Measurements from ENCODE around the gene F13B.

The F13B gene

DNA sequence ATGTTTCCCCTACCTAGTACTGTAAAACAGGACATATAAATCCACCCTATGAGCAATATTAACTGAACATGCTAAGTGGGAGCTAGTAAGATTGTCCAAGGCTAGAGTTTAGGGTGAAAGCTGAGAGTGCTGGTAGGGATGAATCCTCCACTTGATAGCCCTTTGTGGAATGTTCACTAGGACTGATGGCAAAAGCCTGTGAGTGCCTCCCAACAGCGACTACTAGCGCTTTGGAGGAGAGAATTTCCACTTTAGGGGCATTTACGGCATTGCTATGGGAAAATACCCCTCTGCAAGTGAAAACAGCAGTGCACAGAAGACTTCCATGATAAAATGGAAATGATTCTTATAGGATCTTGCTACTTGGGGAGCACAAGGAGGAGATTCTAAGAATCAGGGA lies 53.8 kb downstream of the F13B start:
- Histone ChIP-seq H3K27ac (replicated peaks; ENCODE audit: low read length) (no peak overlapping the region), H3K4me1 (ENCODE audit: control insufficient read depth in 2 of 2, insufficient read depth in 1 of 2, low read depth in 1 of 2, low read length in 2 of 2) (no peaks in the 10 kb centered on the region), H4K91ac (ENCODE audit: low read depth, low read length, poor library complexity) (no peak overlapping the region), H2AFZ (ENCODE audit: low read length) (no peak overlapping the region), H2BK15ac (ENCODE audit: low read length) (no peak overlapping the region), H3K4me2 (ENCODE audit: insufficient read depth, low read length, poor library complexity, severe bottlenecking) (no peak overlapping the region), H4K8ac (ENCODE audit: low read depth, low read length) (no peak overlapping the region), H2BK12ac (ENCODE audit: low read length) (no peak overlapping the region), H3K4ac (ENCODE audit: low read length) (no peak overlapping the region), H3K14ac (ENCODE audit: low read length) (no peak overlapping the region), H2AK5ac (ENCODE audit: low read depth, low read length) (no peak overlapping the region), H3K36me3 (replicated peaks in 1 of 2; ENCODE audit: control insufficient read depth in 2 of 2, insufficient read depth in 2 of 2, low read length in 2 of 2) (no peaks in the 10 kb centered on the region), H2BK120ac (ENCODE audit: low read depth, low read length) (no peak overlapping the region), H3K27me3 (ENCODE audit: control insufficient read depth in 3 of 3, insufficient read depth in 3 of 3, low read depth in 1 of 3, low read length in 3 of 3) (no peaks in the 10 kb centered on the region), H3K4me3 (ENCODE audit: low read length in 2 of 2) (no peak overlapping the region), H3K18ac (ENCODE audit: low read length) (no peak overlapping the region), H3K9me3 (replicated peaks in 1 of 2; ENCODE audit: control insufficient read depth in 2 of 2, insufficient read depth in 1 of 2, low read depth in 1 of 2, low read length in 2 of 2) (peaks cover 0 to 4% of the 10 kb centered on the region in 2 donors), H3K79me1 (ENCODE audit: low read depth, low read length) (no peaks in the 10 kb centered on the region), H3K9ac (ENCODE audit: low read depth, low read length, poor library complexity) (no peak overlapping the region), H2BK5ac (ENCODE audit: low read length) (no peak overlapping the region), H3K23ac (ENCODE audit: low read depth, low read length, poor library complexity) (no peak overlapping the region)
- WGBS, 2 donors (ENCODE audit: extremely low coverage in 2 of 2, insufficient read length in 2 of 2, insufficient replicate concordance in 1 of 2) = no CpG with 5 or more reads among the region's 3 CpGs
- DNase-seq (ENCODE audit: low spot score) = no peak

- Histone ChIP-seq H2BK120ac (ENCODE audit: low read depth, low read length) (no peak overlapping the region), H2AFZ (ENCODE audit: low read length) (no peak overlapping the region), H3K4ac (ENCODE audit: low read length) (no peak overlapping the region), H4K8ac (ENCODE audit: low read depth, low read length) (no peak overlapping the region), H3K9me3 (replicated peaks in 1 of 2; ENCODE audit: control insufficient read depth in 2 of 2, insufficient read depth in 1 of 2, low read depth in 1 of 2, low read length in 2 of 2) (peaks cover 0 to 4% of the 10 kb centered on the region in 2 donors), H2AK5ac (ENCODE audit: low read depth, low read length) (no peak overlapping the region), H3K14ac (ENCODE audit: low read length) (no peak overlapping the region), H3K18ac (ENCODE audit: low read length) (no peak overlapping the region), H3K36me3 (replicated peaks in 1 of 2; ENCODE audit: control insufficient read depth in 2 of 2, insufficient read depth in 2 of 2, low read length in 2 of 2) (no peaks in the 10 kb centered on the region), H3K27me3 (ENCODE audit: control insufficient read depth in 3 of 3, insufficient read depth in 3 of 3, low read depth in 1 of 3, low read length in 3 of 3) (no peaks in the 10 kb centered on the region), H2BK12ac (ENCODE audit: low read length) (no peak overlapping the region), H4K91ac (ENCODE audit: low read depth, low read length, poor library complexity) (no peak overlapping the region), H3K4me1 (ENCODE audit: control insufficient read depth in 2 of 2, insufficient read depth in 1 of 2, low read depth in 1 of 2, low read length in 2 of 2) (no peaks in the 10 kb centered on the region), H3K4me2 (ENCODE audit: insufficient read depth, low read length, poor library complexity, severe bottlenecking) (no peak overlapping the region), H3K23ac (ENCODE audit: low read depth, low read length, poor library complexity) (no peak overlapping the region), H3K27ac (replicated peaks; ENCODE audit: low read length) (no peak overlapping the region), H3K79me1 (ENCODE audit: low read depth, low read length) (no peaks in the 10 kb centered on the region), H3K9ac (ENCODE audit: low read depth, low read length, poor library complexity) (no peak overlapping the region), H2BK5ac (ENCODE audit: low read length) (no peak overlapping the region), H3K4me3 (ENCODE audit: low read length in 2 of 2) (no peak overlapping the region), H2BK15ac (ENCODE audit: low read length) (no peak overlapping the region)
- no CpG with 5 or more reads among the region's 1 CpG for WGBS, 2 donors (ENCODE audit: extremely low coverage in 2 of 2, insufficient read length in 2 of 2, insufficient replicate concordance in 1 of 2)
- no peak for DNase-seq (ENCODE audit: low spot score)
Observed at GRCh38 chr1:197011614-197012013, 55.4 kb downstream of the F13B start.

- WGBS, 2 donors (ENCODE audit: extremely low coverage in 2 of 2, insufficient read length in 2 of 2, insufficient replicate concordance in 1 of 2) = no CpG with 5 or more reads among the region's 6 CpGs
- Histone ChIP-seq H2BK15ac (ENCODE audit: low read length) (no peak overlapping the region), H3K27me3 (ENCODE audit: control insufficient read depth in 3 of 3, insufficient read depth in 3 of 3, low read depth in 1 of 3, low read length in 3 of 3) (no peaks in the 10 kb centered on the region), H3K9me3 (replicated peaks in 1 of 2; ENCODE audit: control insufficient read depth in 2 of 2, insufficient read depth in 1 of 2, low read depth in 1 of 2, low read length in 2 of 2) (peaks cover 0 to 4% of the 10 kb centered on the region in 2 donors), H3K27ac (replicated peaks; ENCODE audit: low read length) (no peak overlapping the region), H3K4me1 (ENCODE audit: control insufficient read depth in 2 of 2, insufficient read depth in 1 of 2, low read depth in 1 of 2, low read length in 2 of 2) (no peaks in the 10 kb centered on the region), H2BK12ac (ENCODE audit: low read length) (no peak overlapping the region), H3K4me2 (ENCODE audit: insufficient read depth, low read length, poor library complexity, severe bottlenecking) (no peak overlapping the region), H3K4me3 (ENCODE audit: low read length in 2 of 2) (no peak overlapping the region), H2BK120ac (ENCODE audit: low read depth, low read length) (no peak overlapping the region), H3K23ac (ENCODE audit: low read depth, low read length, poor library complexity) (no peak overlapping the region), H3K18ac (ENCODE audit: low read length) (no peak overlapping the region), H2AFZ (ENCODE audit: low read length) (no peak overlapping the region), H3K36me3 (replicated peaks in 1 of 2; ENCODE audit: control insufficient read depth in 2 of 2, insufficient read depth in 2 of 2, low read length in 2 of 2) (no peaks in the 10 kb centered on the region), H4K91ac (ENCODE audit: low read depth, low read length, poor library complexity) (no peak overlapping the region), H3K79me1 (ENCODE audit: low read depth, low read length) (no peaks in the 10 kb centered on the region), H3K14ac (ENCODE audit: low read length) (no peak overlapping the region), H2BK5ac (ENCODE audit: low read length) (no peak overlapping the region), H2AK5ac (ENCODE audit: low read depth, low read length) (no peak overlapping the region), H3K4ac (ENCODE audit: low read length) (no peak overlapping the region), H3K9ac (ENCODE audit: low read depth, low read length, poor library complexity) (no peak overlapping the region), H4K8ac (ENCODE audit: low read depth, low read length) (no peak overlapping the region)
- DNase-seq (ENCODE audit: low spot score) = no peak
Observed at GRCh38 chr1:197008861-197009260, 58.2 kb downstream of the F13B start.

DNA sequence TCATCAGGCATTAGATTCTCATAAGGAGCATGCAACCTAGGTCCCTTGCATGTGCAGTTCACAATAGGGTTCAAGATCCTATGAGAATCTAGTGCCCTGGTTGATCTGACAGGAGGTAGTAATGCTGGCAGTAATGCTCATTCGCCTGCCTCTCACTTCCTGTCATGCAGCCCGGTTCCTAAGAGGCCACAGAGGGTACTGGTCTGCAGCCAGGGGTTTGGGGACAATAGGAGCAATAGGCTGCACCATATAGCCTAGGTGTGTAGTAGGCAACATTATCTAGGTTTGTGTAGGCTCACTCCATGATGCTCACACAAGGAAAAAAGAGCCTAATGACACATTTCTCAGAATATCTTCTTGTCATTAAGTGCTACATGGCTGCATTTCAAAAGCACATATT lies 63.9 kb downstream of the F13B start:
- no peak overlapping the region for H3K27ac ChIP-seq (replicated peaks; ENCODE audit: low read length)
- H2AK5ac ChIP-seq (ENCODE audit: low read depth, low read length) = no peak overlapping the region
- H3K4me1 ChIP-seq (ENCODE audit: control insufficient read depth in 2 of 2, insufficient read depth in 1 of 2, low read depth in 1 of 2, low read length in 2 of 2) = no peaks in the 10 kb centered on the region
- H2BK15ac ChIP-seq (ENCODE audit: low read length) = no peak overlapping the region
- DNase-seq (ENCODE audit: low spot score) = no peak
- H3K18ac ChIP-seq (ENCODE audit: low read length) = no peak overlapping the region
- no peaks in the 10 kb centered on the region for H3K79me1 ChIP-seq (ENCODE audit: low read depth, low read length)
- no CpG with 5 or more reads among the region's 2 CpGs for WGBS, 2 donors (ENCODE audit: extremely low coverage in 2 of 2, insufficient read length in 2 of 2, insufficient replicate concordance in 1 of 2)
- H3K4ac ChIP-seq (ENCODE audit: low read length) = no peak overlapping the region
- H3K23ac ChIP-seq (ENCODE audit: low read depth, low read length, poor library complexity) = no peak overlapping the region
- no peak overlapping the region for H4K91ac ChIP-seq (ENCODE audit: low read depth, low read length, poor library complexity)
- H3K9ac ChIP-seq (ENCODE audit: low read depth, low read length, poor library complexity) = no peak overlapping the region
- H2BK12ac ChIP-seq (ENCODE audit: low read length) = no peak overlapping the region
- no peak overlapping the region for H2BK120ac ChIP-seq (ENCODE audit: low read depth, low read length)
- no peaks in the 10 kb centered on the region for H3K27me3 ChIP-seq (ENCODE audit: control insufficient read depth in 3 of 3, insufficient read depth in 3 of 3, low read depth in 1 of 3, low read length in 3 of 3)
- H4K8ac ChIP-seq (ENCODE audit: low read depth, low read length) = no peak overlapping the region
- no peak overlapping the region for H3K4me2 ChIP-seq (ENCODE audit: insufficient read depth, low read length, poor library complexity, severe bottlenecking)
- H2AFZ ChIP-seq (ENCODE audit: low read length) = no peak overlapping the region
- H3K36me3 ChIP-seq (replicated peaks in 1 of 2; ENCODE audit: control insufficient read depth in 2 of 2, insufficient read depth in 2 of 2, low read length in 2 of 2) = no peaks in the 10 kb centered on the region
- no peak overlapping the region for H3K4me3 ChIP-seq (ENCODE audit: low read length in 2 of 2)
- no peak overlapping the region for H2BK5ac ChIP-seq (ENCODE audit: low read length)
- H3K9me3 ChIP-seq (replicated peaks in 1 of 2; ENCODE audit: control insufficient read depth in 2 of 2, insufficient read depth in 1 of 2, low read depth in 1 of 2, low read length in 2 of 2) = no peaks in the 10 kb centered on the region
- H3K14ac ChIP-seq (ENCODE audit: low read length) = no peak overlapping the region

Data from neuronal stem cell (in vitro differentiated cells).